GM19438 (cell line): ENCODE measurements around the gene BTF3.
"Not testable (repeated sequence)": the region's sequence is repeated elsewhere in the genome, so short reads cannot be mapped to it uniquely, and the experiment has no call there.

Experiments
- ATAC-seq: cut with Tn5 transposase; IDR thresholded peaks from one replicate; pipeline ENCODE4 v1.9.1; 2021; ENCODE audit warnings: low read depth; ENCODE audit not compliant: unreplicated experiment

BTF3 gene

DNA sequence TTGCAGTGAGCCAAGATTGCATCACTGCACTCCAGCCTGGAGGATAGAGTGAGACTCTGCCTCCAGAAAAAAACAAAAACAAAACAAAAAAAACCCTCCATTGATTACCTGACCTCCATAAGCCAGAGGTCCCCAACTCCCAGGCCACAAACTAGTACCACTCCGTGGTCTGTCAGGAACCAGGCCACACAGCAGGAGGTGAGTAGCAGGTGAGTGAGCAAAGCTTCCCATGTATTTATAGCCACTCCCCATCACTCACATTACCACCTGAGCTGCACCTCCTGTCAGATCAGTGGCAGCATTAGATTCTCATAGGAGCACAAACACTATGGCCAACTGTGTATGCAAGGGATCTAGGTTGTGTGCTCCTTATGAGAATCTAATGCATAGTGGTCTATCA is 13.7 kb upstream of the BTF3 start:
- no peak for ATAC-seq

- no peak for ATAC-seq
Observed at GRCh38 chr5:73485715-73486114, 12.5 kb upstream of the BTF3 start.

- ATAC-seq = no peak
Observed at GRCh38 chr5:73486119-73486899, 11.9 kb upstream of the BTF3 start.

DNA sequence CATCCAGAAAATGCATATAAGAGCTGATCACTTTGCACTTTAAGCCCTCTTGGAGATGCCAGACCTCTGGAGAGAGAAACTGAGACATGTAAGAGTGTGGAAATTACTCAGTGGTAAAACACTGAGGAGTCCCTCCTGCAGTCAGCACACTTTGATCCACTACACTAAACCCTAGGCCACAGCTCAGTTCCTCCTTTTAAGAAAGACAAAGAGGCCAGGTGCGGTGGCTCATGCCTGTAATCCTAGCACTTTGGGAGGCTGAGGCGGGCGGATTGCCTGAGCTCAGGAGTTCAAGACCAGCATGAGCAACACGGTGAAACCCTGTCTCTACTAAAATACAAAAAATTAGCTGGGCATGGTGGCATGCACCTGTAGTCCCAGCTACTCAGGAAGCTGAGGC is 11.0 kb upstream of the BTF3 start:
- ATAC-seq = not testable (repeated sequence)

- ATAC-seq = no peak
Observed at GRCh38 chr5:73487815-73488214, 10.4 kb upstream of the BTF3 start.

DNA sequence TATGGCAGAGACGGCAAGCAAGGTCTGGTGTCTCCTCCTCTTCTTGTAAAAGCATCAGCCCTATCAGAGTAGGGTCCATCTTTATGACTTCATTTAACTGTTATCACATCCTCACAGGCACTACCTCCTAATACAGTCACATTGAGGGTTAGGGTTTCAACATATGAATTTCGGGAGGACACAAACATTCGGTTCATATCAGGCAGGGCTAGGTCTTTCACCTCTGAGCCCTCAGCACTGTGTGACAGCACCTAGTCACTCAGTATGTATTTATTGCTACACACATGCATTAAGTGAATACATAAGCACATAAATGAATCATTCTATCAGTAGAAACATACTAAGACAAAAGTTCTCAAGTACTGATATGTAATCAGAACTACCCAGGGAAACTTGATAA is 9.4 kb upstream of the BTF3 start:
- ATAC-seq = no peak

GRCh38 chr5:73490088-73490487 is 8.2 kb upstream of the BTF3 start:
- ATAC-seq = no peak

GRCh38 chr5:73491155-73491554 is 7.1 kb upstream of the BTF3 start:
- no peak for ATAC-seq

DNA sequence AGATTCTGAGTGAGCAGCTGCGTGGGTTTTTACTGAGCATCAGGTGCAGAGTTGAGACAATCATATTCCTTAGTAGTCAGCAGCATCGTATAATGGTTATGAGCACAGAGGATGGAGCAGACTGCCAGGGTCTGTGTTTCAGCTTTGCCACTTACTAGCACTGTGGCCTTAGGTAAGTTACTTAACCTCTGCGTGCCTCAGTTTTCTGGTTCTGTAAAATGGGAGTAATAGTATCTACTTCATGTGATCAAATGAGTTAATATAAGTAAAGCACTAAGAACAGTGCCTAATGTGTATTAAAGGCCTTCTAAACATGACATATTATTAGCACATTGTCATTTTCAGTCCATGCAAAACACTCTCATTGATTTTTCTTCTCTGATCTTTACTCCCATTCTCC is 4.8 kb upstream of the BTF3 start:
- ATAC-seq = no peak

DNA sequence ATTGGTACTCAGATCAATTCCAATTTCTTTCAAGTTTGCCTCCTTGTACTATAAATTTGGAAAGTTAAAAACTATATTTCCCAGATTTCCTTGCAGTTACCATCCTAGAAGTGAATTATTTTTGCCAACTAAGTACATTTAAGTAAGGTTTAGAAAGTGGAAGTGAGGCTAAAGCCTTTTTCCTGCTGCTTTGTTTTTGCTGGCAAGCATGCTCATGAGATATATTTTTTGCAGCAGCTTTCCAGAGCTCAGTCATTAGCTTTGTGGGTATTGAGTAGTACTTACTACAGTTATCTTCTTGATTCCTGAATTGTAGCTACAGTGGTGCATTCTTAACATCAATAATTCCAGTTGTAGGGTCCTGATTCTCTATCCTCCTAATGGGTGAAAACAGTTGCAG is 3.5 kb upstream of the BTF3 start:
- ATAC-seq = no peak

- ATAC-seq = no peak
Observed at GRCh38 chr5:73495772-73496335, 2.4 kb upstream of the BTF3 start.

DNA sequence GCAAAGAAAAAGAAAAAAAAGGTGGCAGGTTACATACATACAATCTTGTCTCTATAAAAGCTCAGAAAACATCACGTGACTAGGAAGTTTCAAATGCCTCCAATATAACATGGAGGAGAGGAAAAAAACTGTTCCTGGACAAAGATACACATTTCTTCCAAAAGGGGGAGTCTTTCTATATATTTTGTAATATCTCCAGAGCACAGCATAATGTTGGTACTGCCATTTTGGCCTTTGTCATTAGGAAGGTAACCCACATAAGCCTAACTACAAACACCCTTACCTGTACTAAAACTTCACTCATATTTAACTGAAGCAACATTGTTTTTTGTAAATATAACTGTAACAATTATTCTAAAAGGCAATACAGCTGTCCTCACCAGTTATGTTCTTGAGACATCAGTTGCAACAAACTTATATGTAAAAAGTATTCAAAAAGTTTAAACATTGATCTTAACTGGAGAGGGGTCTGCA is 1.2 kb upstream of the BTF3 start:
- no peak for ATAC-seq

DNA sequence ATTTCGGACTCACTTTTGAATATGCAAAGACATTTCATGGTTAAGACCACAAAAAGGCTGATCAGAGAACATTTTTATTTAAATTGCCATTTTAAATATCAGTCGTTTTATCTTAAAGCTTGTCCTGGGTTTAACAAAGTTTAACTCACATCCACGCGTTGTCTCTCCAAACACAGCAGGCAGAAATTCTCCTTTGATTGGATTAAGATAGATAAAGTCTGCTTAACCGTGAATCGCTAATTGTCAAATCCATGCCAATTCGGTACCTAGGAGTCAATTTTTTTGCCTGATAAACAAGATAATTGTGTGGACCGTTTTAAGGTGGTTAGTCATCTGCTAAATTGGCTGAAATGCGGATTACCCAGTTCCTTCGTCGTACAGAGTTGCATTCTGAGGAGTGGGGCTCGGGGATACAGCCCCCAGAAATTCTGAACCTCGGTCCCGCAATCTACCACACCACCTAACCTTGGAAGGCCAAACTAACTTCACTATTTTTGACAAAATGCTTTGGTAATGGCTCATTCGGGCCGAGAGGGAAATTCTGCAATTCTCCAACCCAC is 665 bp upstream of the BTF3 start:
- no peak for ATAC-seq

GRCh38 chr5:73499187-73499586 is 945 bp downstream of the BTF3 start:
- no peak for ATAC-seq

DNA sequence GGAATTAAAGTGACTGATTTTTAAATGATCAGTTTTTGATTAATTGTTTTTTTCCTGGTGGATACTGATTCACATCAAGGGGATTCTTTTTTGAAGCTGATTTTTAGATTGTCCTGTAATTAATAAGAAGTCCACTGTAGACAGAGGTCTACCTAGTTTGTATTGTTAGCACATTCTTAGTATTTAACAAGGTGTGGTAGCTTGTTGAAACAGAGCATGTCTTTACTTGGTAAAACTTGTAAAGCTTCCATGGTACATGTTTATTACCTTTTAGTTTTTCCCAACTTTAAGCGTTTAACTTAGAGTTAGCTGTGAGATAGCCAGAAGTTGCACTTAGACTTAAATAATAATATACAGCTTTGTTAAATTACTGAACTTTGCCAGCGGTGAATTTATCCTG is 1.5 kb downstream of the BTF3 start:
- ATAC-seq = no peak

DNA sequence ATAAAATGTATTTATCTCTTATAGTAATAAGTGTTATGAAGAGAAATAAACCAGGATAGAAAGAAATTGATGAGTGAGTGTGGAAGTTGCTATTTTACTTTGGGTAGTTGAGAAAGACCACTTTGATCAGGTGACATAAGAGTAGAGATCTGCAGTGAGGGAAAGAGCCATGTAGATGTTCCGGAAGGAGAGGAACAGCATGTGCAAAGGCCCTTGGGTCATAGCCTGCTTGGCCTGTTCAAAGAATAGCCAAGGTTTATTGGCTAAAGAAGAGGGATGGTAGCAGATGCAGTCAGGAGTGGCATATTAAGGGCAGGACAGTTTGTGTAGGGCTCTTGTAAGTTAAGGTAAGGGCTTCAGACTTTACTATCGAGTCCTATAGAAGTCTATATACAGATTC is 3.2 kb downstream of the BTF3 start:
- no peak for ATAC-seq

DNA sequence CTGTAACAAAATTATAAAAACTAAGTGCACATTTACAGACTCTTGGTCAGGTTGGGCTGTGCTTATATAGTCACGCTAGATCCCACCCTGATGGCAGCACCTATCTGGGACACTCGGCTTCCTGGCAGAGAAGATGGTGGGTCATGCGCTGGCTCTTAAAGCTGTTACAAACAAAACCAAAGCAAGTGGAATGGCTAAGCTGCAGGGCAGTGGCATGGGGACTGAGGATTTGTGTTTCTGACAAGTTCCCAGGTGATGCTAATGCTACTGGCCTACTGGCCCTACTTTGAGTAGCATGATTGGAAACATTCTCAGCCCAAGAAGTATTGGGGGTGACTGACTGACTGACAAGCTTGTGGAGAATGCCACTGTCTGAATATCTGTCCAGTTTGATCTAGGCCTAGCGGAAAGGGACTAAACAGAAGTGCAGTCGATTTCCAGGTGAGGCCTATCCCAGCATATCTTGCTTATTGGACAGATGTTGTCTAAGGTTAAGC is 8.3 kb downstream of the BTF3 start:
- ATAC-seq = no peak

DNA sequence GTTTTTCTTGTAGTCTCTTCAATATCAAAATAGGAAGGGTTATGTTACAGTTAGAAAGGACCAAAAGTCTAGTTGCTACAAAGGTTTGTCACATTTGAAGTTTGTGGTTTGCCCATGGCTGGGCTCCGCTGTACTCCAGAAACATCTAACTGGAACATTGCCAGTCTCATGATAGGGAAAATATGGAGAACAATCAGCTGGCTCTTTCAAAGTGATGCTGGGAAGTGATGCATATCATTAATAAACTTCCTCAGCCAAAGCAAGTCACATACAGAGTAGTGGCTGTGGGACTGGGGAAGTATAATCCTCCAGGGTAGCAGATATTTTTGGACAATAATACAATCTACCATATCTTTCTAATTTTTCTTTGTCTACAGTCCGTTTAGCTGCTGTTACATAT is 8.8 kb downstream of the BTF3 start:
- no peak for ATAC-seq

- not testable (repeated sequence) for ATAC-seq
Observed at GRCh38 chr5:73508521-73508920, 10.3 kb downstream of the BTF3 start.

- ATAC-seq = no peak
Observed at GRCh38 chr5:73513996-73514395, 15.8 kb downstream of the BTF3 start.

DNA sequence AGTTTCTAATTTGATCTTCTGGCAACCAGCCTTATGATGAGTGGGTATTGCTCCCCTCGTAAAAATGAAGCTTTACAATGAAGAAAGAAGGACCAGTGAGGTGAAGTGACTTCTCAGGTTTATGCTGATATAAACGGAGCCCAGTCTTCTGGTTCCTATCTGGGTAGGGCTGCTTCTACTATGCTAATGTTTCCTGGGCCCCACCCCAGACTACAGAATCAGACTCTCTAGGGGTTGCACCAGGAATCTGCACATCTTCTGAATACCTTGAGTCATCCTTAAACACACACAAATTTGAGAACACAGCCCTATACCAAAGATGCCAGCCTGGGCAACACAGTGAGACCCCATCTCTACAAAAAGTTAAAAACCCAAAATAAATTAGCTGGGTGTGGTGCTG is 16.2 kb downstream of the BTF3 start:
- no peak for ATAC-seq

- ATAC-seq = no peak
Observed at GRCh38 chr5:73515232-73515631, 17.0 kb downstream of the BTF3 start.
